H1 (cell line): ENCODE data around the gene KCNH8.

Experiments used
- SIN3A ChIP-seq, 2 experiments: IDR thresholded peaks in 1 of 2; conservative IDR thresholded peaks in 1 of 2; 2 replicates each; pipeline ENCODE4 v1.6.1; 2011 to 2012; ENCODE audit warnings: low read length in 2 of 2, improper control_type of control experiment in 1 of 2, low read depth in 1 of 2, mild to moderate bottlenecking in 1 of 2
- SUZ12 ChIP-seq: fragments of 200-600 bp; sonication (generic); IDR thresholded peaks from 2 replicates; pipeline ENCODE4 v1.6.1; 2012; ENCODE audit warnings: mild to moderate bottlenecking, inconsistent platforms, low read length, moderate library complexity, mixed read lengths

- TF ChIP-seq SUZ12 = no peak
- no peak for TF ChIP-seq SIN3A (conservative IDR thresholded peaks at IDR 0.05 in 1 of 2, IDR thresholded peaks at IDR 0.05 in 1 of 2; ENCODE audit: low read depth in 1 of 2, low read length in 2 of 2)
These were observed 54.0 kb downstream of the KCNH8 start for GRCh38 chr3:19202303-19202702.
